ENCODE measurements around the gene USP33.

GRCh38 chr1:77671836-77672235, 87.8 kb downstream of the USP33 start:
- TF ChIP-seq CTCF (IDR thresholded peaks at IDR 0.05) (no peak), EP300 (IDR thresholded peaks at IDR 0.05) (no peak), POLR2A (IDR thresholded peaks at IDR 0.05) (no peak)
